SU-DHL-6 (cell line): ENCODE data around the gene PPT2.

ENCODE experiments used
- EZH2phosphoT487 ChIP-seq: fragments of 200-600 bp; sonication (generic), shearing (Covaris generic); conservative IDR thresholded peaks from 2 replicates; pipeline ENCODE4 v1.6.1; 2018; ENCODE audit warnings: mild to moderate bottlenecking, antibody characterized with exemption, low read length, moderate library complexity, mixed read lengths
- TF ChIP-seq, protein P1 (sequence below): fragments of 200-600 bp; sonication (generic); IDR thresholded peaks from one replicate; pipeline ENCODE4 v1.5.1; 2017; ENCODE audit warnings: antibody characterized with exemption, mild to moderate bottlenecking, low read length, moderate library complexity; ENCODE audit not compliant: insufficient read depth, poor library complexity, severe bottlenecking

DNA sequence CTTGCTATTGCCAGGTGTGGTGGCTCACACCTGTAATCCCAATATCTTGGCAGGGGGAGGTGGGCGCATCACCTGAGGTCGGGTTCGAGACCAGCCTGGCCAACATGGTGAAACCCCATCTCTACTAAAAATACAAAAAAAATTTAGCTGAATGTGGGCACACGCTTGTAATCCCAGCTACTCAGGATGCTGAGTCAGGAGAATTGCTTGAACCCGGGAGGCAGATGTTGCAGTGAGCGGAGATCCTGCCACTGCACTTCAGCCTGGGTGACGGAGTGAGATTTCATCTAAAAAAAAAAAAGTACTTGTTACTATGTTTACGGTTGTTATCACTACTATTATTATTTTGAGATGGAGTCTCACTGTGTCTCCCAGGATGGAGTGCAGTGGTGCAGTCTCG, 3.0 kb downstream of the PPT2 start:
- TF ChIP-seq, protein P1, sequence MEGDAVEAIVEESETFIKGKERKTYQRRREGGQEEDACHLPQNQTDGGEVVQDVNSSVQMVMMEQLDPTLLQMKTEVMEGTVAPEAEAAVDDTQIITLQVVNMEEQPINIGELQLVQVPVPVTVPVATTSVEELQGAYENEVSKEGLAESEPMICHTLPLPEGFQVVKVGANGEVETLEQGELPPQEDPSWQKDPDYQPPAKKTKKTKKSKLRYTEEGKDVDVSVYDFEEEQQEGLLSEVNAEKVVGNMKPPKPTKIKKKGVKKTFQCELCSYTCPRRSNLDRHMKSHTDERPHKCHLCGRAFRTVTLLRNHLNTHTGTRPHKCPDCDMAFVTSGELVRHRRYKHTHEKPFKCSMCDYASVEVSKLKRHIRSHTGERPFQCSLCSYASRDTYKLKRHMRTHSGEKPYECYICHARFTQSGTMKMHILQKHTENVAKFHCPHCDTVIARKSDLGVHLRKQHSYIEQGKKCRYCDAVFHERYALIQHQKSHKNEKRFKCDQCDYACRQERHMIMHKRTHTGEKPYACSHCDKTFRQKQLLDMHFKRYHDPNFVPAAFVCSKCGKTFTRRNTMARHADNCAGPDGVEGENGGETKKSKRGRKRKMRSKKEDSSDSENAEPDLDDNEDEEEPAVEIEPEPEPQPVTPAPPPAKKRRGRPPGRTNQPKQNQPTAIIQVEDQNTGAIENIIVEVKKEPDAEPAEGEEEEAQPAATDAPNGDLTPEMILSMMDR = no peak
- no peak for TF ChIP-seq EZH2phosphoT487
